Measurements from ENCODE around the gene DENND1B.

Gene DENND1B

GRCh38 chr1:197622371-197622770 is 152.9 kb downstream of the DENND1B start:
- H3K4me3 ChIP-seq (ENCODE audit: low read length) = no peak overlapping the region
- TF ChIP-seq, protein P1, sequence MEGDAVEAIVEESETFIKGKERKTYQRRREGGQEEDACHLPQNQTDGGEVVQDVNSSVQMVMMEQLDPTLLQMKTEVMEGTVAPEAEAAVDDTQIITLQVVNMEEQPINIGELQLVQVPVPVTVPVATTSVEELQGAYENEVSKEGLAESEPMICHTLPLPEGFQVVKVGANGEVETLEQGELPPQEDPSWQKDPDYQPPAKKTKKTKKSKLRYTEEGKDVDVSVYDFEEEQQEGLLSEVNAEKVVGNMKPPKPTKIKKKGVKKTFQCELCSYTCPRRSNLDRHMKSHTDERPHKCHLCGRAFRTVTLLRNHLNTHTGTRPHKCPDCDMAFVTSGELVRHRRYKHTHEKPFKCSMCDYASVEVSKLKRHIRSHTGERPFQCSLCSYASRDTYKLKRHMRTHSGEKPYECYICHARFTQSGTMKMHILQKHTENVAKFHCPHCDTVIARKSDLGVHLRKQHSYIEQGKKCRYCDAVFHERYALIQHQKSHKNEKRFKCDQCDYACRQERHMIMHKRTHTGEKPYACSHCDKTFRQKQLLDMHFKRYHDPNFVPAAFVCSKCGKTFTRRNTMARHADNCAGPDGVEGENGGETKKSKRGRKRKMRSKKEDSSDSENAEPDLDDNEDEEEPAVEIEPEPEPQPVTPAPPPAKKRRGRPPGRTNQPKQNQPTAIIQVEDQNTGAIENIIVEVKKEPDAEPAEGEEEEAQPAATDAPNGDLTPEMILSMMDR (IDR thresholded peaks at IDR 0.05; ENCODE audit: insufficient read depth, low read depth, low read length, missing control alignments) = no peak
- DNase-seq (ENCODE audit: low read depth) = no peak

- H3K4me3 ChIP-seq (ENCODE audit: low read length) = no peak overlapping the region
- TF ChIP-seq, protein P1 (IDR thresholded peaks at IDR 0.05; ENCODE audit: insufficient read depth, low read depth, low read length, missing control alignments) = no peak
- DNase-seq (ENCODE audit: low read depth) = no peak
Measured at GRCh38 chr1:197621761-197622160, 153.5 kb downstream of the DENND1B start.

DNA sequence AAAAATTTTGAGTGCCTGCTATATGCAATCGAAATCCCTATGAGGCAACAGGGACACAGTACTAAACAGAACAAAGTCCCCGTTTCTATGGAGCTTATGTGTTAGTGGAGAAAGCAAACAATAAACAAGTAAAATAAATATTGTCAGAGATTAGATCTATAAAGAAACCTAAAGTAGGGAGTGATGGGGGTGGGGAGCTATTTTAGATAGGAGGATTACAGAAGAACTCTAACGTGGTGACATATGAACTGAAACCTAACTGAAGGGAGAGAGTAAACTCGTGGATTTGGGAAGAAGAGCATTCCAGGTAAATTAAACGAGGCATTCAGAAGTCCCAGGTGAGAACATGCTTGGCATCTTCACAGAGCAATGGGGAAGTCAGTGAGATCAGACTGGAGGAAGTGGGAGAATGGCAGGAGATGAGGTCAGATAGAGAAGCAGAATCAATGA is 154.5 kb downstream of the DENND1B start:
- H3K4me3 ChIP-seq (ENCODE audit: low read length) = no peak overlapping the region
- no peak for DNase-seq (ENCODE audit: low read depth)
- TF ChIP-seq, protein P1 (IDR thresholded peaks at IDR 0.05; ENCODE audit: insufficient read depth, low read depth, low read length, missing control alignments) = no peak

GRCh38 chr1:197619008-197619640 is 156.2 kb downstream of the DENND1B start:
- TF ChIP-seq, protein P1 (IDR thresholded peaks at IDR 0.05; ENCODE audit: insufficient read depth, low read depth, low read length, missing control alignments) = no peak
- peak; percentile 15 for DNase-seq (ENCODE audit: low read depth)
- H3K4me3 ChIP-seq (ENCODE audit: low read length) = no peak overlapping the region

DNA sequence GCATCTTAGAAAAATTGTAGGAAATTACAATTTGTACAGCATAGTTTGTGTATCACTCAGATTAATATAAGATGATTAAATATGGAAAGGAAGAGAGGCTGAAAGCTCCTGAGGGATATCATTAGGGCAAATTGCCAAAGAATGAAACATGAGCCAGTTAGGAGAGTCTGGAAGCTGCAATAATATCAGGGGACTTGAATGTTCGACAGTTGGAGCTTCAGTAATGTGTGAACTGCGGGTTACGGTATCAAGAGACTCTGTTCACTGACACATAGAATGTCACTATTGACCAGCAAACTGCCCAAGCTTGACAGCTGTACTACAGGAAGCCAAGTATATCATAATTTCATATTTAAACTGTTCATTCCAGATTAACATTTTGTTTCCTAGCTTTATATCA is 157.2 kb downstream of the DENND1B start:
- DNase-seq (ENCODE audit: low read depth) = peak; percentile 4
- H3K4me3 ChIP-seq (ENCODE audit: low read length) = no peak overlapping the region
- TF ChIP-seq, protein P1 (IDR thresholded peaks at IDR 0.05; ENCODE audit: insufficient read depth, low read depth, low read length, missing control alignments) = no peak

DNA sequence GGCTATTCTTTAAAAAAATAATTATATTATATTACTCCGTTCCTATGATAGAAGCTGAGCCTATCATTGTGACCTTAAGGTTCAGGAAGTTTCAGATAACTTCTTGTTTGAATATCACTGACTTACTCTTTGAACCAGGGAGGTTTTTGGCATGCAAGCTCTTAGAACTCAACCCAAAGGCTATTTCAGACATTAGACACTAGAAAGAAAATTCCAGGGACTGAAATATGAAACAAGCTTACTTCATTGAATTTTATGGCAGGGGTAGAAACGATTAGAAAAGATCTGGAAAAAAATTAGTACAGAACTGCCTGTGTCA is 159.6 kb downstream of the DENND1B start:
- TF ChIP-seq, protein P1 (IDR thresholded peaks at IDR 0.05; ENCODE audit: insufficient read depth, low read depth, low read length, missing control alignments) = no peak
- no peak overlapping the region for H3K4me3 ChIP-seq (ENCODE audit: low read length)
- no peak for DNase-seq (ENCODE audit: low read depth)
